Urothelium cell line (cell line): ENCODE measurements around the gene RAB22A.
"Not testable (repeated sequence)": the region's sequence is repeated elsewhere in the genome, so short reads cannot be mapped to it uniquely, and the experiment has no call there.

Source experiments
- DNase-seq: peaks from one replicate; pipeline ENCODE4 v3.0.0; 2011; ENCODE audit warnings: low spot score, mixed read lengths
- FAIRE-seq: peaks from 2 replicates; lab custom pipeline; 2011; peaks lifted over from hg19 to GRCh38; lab: Jason Lieb, UNC

RAB22A gene

GRCh38 chr20:58340151-58340550 is 30.6 kb downstream of the RAB22A start:
- FAIRE-seq: no peak

DNA sequence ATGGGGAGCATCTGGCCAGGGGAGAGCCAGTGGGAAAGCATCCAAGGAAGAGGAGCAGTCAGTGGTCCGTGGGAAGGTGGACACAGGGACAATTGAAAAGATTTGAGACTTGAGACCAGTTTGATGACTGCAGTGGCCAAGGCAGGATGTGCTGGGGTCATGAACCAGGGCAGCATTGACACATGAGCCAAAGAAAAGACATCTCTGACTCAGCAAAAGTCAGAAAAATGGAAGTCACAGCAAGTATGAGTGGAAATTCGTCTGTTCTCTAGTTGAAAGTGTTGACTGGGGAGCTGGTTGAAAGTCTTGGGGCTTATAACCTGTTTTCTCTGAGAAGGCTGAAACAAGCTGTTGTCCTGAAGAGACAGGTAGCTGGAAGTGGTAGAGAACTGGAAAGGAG is 31.3 kb downstream of the RAB22A start:
- DNase-seq (peak; percentile 31), FAIRE-seq (no peak)

More at GRCh38 chr20:58340151-58340550, 30.6 kb downstream of the RAB22A start:
- no peak for DNase-seq

- peak; percentile 61 for DNase-seq
- FAIRE-seq: no peak
These were observed 32.8 kb downstream of the RAB22A start for GRCh38 chr20:58342104-58342945.

GRCh38 chr20:58344741-58345140 is 35.2 kb downstream of the RAB22A start:
- DNase-seq: no peak
- FAIRE-seq: no peak

DNA sequence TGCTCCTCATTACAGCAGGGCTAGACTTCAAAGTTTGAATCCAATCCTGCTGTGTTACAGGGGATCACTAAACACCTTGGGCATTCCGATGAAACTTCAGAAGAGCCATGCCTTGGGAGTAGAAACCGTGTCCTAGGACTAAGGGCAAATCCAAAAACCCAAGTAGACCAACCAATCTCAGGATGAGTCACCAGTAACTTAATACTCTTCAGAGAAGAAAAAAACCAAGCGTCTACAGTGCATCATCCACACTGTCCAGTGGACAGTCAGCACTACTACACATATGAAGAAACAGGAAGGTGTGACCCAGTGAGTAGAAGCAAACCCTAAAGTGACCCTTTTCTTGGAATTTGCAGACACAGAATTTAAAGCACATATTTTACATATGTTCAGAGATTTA is 40.1 kb downstream of the RAB22A start:
- DNase-seq: peak; percentile 64
- FAIRE-seq: no peak

DNA sequence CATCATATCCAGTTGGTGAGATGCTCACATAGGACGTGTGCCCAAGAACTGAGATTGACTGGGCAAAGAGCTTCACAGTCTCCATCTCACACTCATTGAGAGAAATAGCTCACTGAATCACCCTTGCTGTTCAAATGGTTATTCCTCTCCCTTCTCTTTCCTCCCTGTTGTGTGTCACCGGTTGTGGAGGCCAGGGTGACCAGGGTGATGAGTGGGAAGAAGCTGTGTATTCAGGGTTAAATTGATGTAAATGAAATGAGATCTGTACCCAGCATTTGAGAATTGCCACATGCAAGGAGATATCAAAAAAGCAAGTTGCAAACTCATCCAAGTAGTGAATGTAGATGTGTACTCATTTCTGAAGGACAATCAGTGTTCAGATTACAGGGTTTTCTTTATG is 43.0 kb downstream of the RAB22A start:
- FAIRE-seq (no peak), DNase-seq (no peak)

DNA sequence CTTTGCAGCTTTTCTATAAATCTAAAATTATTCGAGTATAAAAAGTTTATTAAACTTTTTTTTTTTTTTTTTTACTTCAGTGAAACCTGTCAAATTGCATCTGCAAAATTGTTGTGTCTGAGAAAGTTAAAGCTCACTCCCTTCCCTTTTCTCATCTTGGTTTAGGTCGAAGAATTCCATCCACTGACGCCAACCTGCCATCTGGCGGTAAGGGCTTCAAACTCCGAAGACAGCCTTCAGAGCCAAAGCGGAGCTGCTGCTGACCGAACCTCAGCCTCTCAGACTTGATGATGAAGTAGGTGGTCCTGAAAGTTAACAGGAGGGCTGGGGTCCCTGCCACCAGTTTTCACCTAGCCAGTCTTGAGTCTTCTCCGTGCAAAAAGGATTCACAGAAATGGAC is 49.9 kb downstream of the RAB22A start:
- FAIRE-seq (no peak), DNase-seq (no peak)

- no peak for FAIRE-seq
- no peak for DNase-seq
These were observed 51.4 kb downstream of the RAB22A start for GRCh38 chr20:58360936-58361335.

- FAIRE-seq (peak; percentile 62), DNase-seq (no peak)
These were observed 52.1 kb downstream of the RAB22A start for GRCh38 chr20:58361481-58362205.

DNA sequence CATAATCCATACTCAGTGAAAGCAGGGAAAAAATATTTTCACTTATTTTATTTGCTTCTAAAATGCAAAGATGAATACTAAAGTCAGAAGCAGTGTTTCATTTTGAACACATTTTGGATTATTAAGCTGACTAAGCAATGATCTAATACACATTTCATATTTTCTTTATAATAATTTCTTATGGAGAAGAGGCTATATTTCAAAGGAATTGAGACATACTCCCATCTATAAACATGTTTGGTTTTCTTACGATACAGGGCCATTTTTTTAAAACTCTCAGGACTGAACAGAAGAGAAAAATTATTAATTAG is 52.6 kb downstream of the RAB22A start:
- FAIRE-seq (no peak), DNase-seq (no peak)

GRCh38 chr20:58362970-58363369 is 53.5 kb downstream of the RAB22A start:
- DNase-seq (no peak), FAIRE-seq (no peak)

- no peak for DNase-seq
- FAIRE-seq: no peak
These were observed 57.4 kb downstream of the RAB22A start for GRCh38 chr20:58366866-58367265.

GRCh38 chr20:58372806-58373205 is 63.3 kb downstream of the RAB22A start:
- no peak for FAIRE-seq
- no peak for DNase-seq

GRCh38 chr20:58373296-58373695 is 63.8 kb downstream of the RAB22A start:
- DNase-seq, FAIRE-seq: not testable (repeated sequence)

DNA sequence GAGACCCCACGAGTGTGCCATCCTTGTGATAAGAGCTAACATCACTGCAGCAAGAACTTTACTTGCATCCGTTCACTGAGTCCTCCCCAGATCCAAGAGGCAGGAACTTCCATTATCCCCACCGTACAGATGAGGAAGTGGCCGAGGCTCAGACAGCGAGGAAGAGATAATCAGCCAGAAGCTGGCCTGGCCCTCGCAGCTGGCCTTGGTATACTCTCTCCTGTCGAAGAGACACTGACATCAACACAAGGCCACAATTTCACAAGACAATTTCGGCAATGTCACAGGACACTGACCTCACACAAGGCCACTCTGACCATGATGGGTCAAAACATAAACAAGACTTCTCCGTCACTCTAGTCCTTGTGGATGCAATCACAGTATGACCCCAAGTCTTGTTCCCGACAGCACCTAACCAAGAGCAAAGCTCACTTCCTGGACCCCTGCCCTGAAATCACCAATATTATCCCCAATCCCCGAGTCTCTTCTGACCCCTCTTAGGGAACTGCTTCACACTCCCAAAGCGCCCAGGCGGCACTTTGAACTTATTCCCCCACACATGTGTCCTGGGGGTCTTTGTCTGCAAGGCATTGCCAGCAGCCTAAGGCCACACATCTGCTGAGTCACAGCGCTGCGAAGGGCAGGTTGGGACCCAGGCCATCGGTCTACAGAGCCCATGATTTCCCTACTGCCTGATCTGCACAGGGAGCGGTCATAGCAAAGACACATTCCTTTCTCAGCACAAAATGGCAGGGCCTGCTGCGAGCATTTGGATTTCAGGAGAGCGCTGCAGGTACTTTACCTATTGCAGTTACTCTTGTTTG is 64.7 kb downstream of the RAB22A start:
- FAIRE-seq: peak; percentile 46
- DNase-seq: no peak

- FAIRE-seq: no peak
- DNase-seq: no peak
These were observed 65.6 kb downstream of the RAB22A start for GRCh38 chr20:58374906-58375758.

- no peak for FAIRE-seq
- no peak for DNase-seq
These were observed 66.3 kb downstream of the RAB22A start for GRCh38 chr20:58375759-58376352.

GRCh38 chr20:58377017-58377416 is 67.5 kb downstream of the RAB22A start:
- FAIRE-seq: no peak
- no peak for DNase-seq

- DNase-seq (no peak), FAIRE-seq (no peak)
These were observed 68.4 kb downstream of the RAB22A start for GRCh38 chr20:58377766-58378401.

DNA sequence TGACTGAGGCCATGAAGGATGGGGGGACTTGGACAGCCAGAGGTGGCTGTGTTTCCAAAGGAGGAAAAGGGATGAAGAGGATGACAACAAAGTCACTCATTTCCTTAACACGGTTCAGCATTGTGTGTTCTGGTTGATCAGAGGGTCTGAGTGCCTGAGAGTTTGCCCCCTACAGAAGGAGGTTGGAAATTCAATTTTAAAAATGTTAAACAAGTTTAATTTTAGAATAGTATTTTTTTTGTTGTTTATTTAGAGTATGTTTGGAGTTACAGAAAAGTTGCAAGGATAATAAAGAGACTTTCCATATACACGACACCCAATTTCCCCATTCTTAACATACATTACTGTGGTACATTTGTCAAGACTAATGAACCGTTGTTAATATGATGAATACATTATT is 69.2 kb downstream of the RAB22A start:
- FAIRE-seq: no peak
- no peak for DNase-seq
